Measurements from ENCODE around the gene CARD10. TPM values are rescaled to one million over a fixed set of nuclear protein-coding genes. Genes with fewer than 3 reads are reported as not detected.

The CARD10 gene
- total and polyA plus RNA-seq, 2 of the 13 experiments (the other 11 are each of a cell fraction or from before 2014, with no cell fraction given): 35.2 to 55.8 TPM

GRCh38 chr22:37440875-37441274 lies 78.3 kb downstream of the CARD10 start (continued):
- TF ChIP-seq ZNF646 (CRISPR knock-in tag; IDR thresholded peaks at IDR 0.05) (no peak), SNAI1 (CRISPR knock-in tag; IDR thresholded peaks at IDR 0.05; ENCODE audit: borderline replicate concordance) (no peak)
- TF ChIP-seq, protein P1, sequence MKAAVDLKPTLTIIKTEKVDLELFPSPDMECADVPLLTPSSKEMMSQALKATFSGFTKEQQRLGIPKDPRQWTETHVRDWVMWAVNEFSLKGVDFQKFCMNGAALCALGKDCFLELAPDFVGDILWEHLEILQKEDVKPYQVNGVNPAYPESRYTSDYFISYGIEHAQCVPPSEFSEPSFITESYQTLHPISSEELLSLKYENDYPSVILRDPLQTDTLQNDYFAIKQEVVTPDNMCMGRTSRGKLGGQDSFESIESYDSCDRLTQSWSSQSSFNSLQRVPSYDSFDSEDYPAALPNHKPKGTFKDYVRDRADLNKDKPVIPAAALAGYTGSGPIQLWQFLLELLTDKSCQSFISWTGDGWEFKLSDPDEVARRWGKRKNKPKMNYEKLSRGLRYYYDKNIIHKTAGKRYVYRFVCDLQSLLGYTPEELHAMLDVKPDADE (CRISPR knock-in tag; IDR thresholded peaks at IDR 0.05): no peak

Other genes starting within 250 kb of the CARD10 start
- not detected in 2 replicates for gene CYTH4, start 236.9 kb downstream of the CARD10 start, total RNA-seq (2016; rRNA removed; fragmentation: Illumina TruSeq; extraction: Trizol)
- not detected in 2 replicates for gene CYTH4, start 236.9 kb downstream of the CARD10 start, polyA plus RNA-seq (2011; rRNA removed)
- not detected in 2 replicates for gene ELFN2, start 91.9 kb downstream of the CARD10 start, total RNA-seq (2016; rRNA removed; fragmentation: Illumina TruSeq; extraction: Trizol)
- 0.01 TPM in 1 of 2 replicates, not detected in the other for gene ELFN2, start 91.9 kb downstream of the CARD10 start, polyA plus RNA-seq (2011; rRNA removed)
- gene MFNG, start 33.0 kb downstream of the CARD10 start, total RNA-seq (2016; rRNA removed; fragmentation: Illumina TruSeq; extraction: Trizol): 1.0 and 1.1 TPM in 2 replicates
- gene MFNG, start 33.0 kb downstream of the CARD10 start, polyA plus RNA-seq (2011; rRNA removed): 11.7 and 19.8 TPM in 2 replicates
- 25.4 and 29.5 TPM in 2 replicates for gene CDC42EP1, start 41.1 kb upstream of the CARD10 start, total RNA-seq (2016; rRNA removed; fragmentation: Illumina TruSeq; extraction: Trizol)
- 17.1 and 26.7 TPM in 2 replicates for gene CDC42EP1, start 41.1 kb upstream of the CARD10 start, polyA plus RNA-seq (2011; rRNA removed)
- gene LGALS2, start 60.7 kb upstream of the CARD10 start, total RNA-seq (2016; rRNA removed; fragmentation: Illumina TruSeq; extraction: Trizol): 43.4 and 56.0 TPM in 2 replicates
- gene LGALS2, start 60.7 kb upstream of the CARD10 start, polyA plus RNA-seq (2011; rRNA removed): 32.5 and 56.1 TPM in 2 replicates
- 16.0 and 29.1 TPM in 2 replicates for gene GGA1, start 89.4 kb upstream of the CARD10 start, total RNA-seq (2016; rRNA removed; fragmentation: Illumina TruSeq; extraction: Trizol)
- gene GGA1, start 89.4 kb upstream of the CARD10 start, polyA plus RNA-seq (2011; rRNA removed): 87.2 and 103 TPM in 2 replicates
- 8.4 and 9.4 TPM in 2 replicates for gene SH3BP1, start 120.3 kb upstream of the CARD10 start, total RNA-seq (2016; rRNA removed; fragmentation: Illumina TruSeq; extraction: Trizol)
- 15.7 and 18.5 TPM in 2 replicates for gene SH3BP1, start 120.3 kb upstream of the CARD10 start, polyA plus RNA-seq (2011; rRNA removed)
- gene PDXP, start 139.3 kb upstream of the CARD10 start, total RNA-seq (2016; rRNA removed; fragmentation: Illumina TruSeq; extraction: Trizol): 46.1 and 58.2 TPM in 2 replicates
- gene PDXP, start 139.3 kb upstream of the CARD10 start, polyA plus RNA-seq (2011; rRNA removed): 70.6 and 85.3 TPM in 2 replicates
- gene LGALS1, start 156.2 kb upstream of the CARD10 start, total RNA-seq (2016; rRNA removed; fragmentation: Illumina TruSeq; extraction: Trizol): 103 and 124 TPM in 2 replicates
- 858 and 969 TPM in 2 replicates for gene LGALS1, start 156.2 kb upstream of the CARD10 start, polyA plus RNA-seq (2011; rRNA removed)
- gene NOL12, start 166.9 kb upstream of the CARD10 start, total RNA-seq (2016; rRNA removed; fragmentation: Illumina TruSeq; extraction: Trizol): 27.5 and 31.4 TPM in 2 replicates
- gene NOL12, start 166.9 kb upstream of the CARD10 start, polyA plus RNA-seq (2011; rRNA removed): 11.8 and 14.3 TPM in 2 replicates
- gene TRIOBP, start 177.6 kb upstream of the CARD10 start, total RNA-seq (2016; rRNA removed; fragmentation: Illumina TruSeq; extraction: Trizol): 11.3 and 15.4 TPM in 2 replicates
- 6.1 and 10.1 TPM in 2 replicates for gene TRIOBP, start 177.6 kb upstream of the CARD10 start, polyA plus RNA-seq (2011; rRNA removed)

Data from HepG2 (cell line).